H9 (cell line): ENCODE data around the gene DNASE1L2. TPM values are rescaled to one million over a fixed set of nuclear protein-coding genes. Genes with fewer than 3 reads are reported as not detected.

Experiments used
- DNase-seq: peaks from one replicate; pipeline ENCODE4 v3.0.0-alpha.2; 2017
- H2AFZ ChIP-seq: one replicate; pipeline ENCODE4 v1.6.1; 2013; ENCODE audit warnings: mild to moderate bottlenecking, low read length, control low read depth, moderate library complexity
- H2AK5ac ChIP-seq: 2 replicates; pipeline ENCODE4 v1.6.1; 2013; ENCODE audit warnings: low read length, control low read depth, mixed read lengths; ENCODE audit not compliant: insufficient read length
- H2BK120ac ChIP-seq: one replicate; pipeline ENCODE4 v1.6.1; 2013; ENCODE audit warnings: low read depth, mild to moderate bottlenecking, low read length, control low read depth, inconsistent platforms; ENCODE audit not compliant: poor library complexity, severe bottlenecking
- H2BK12ac ChIP-seq: 2 replicates; pipeline ENCODE4 v1.6.1; 2013; ENCODE audit warnings: low read length, control low read depth, mixed read lengths, low read depth; ENCODE audit not compliant: insufficient read length
- H2BK15ac ChIP-seq: 2 replicates; pipeline ENCODE4 v1.6.1; 2013; ENCODE audit warnings: low read depth, low read length, control low read depth
- H2BK20ac ChIP-seq: one replicate; pipeline ENCODE4 v1.6.1; 2013; ENCODE audit warnings: low read depth, mild to moderate bottlenecking, low read length, control low read depth, inconsistent platforms; ENCODE audit not compliant: poor library complexity, severe bottlenecking
- H2BK5ac ChIP-seq: 2 replicates; pipeline ENCODE4 v1.6.1; 2013; ENCODE audit warnings: low read length, control low read depth, mixed read lengths; ENCODE audit not compliant: insufficient read length
- H3K14ac ChIP-seq: 2 replicates; pipeline ENCODE4 v1.6.1; 2013; ENCODE audit warnings: low read length, control low read depth; ENCODE audit not compliant: insufficient read depth
- H3K18ac ChIP-seq: 2 replicates; pipeline ENCODE4 v1.6.1; 2013; ENCODE audit warnings: low read depth, mild to moderate bottlenecking, mixed read lengths, low read length, control low read depth; ENCODE audit not compliant: insufficient read length
- H3K23ac ChIP-seq: 2 replicates; pipeline ENCODE4 v1.6.1; 2013; ENCODE audit warnings: low read length, control low read depth, mixed read lengths, low read depth; ENCODE audit not compliant: insufficient read length
- H3K23me2 ChIP-seq: 2 replicates; pipeline ENCODE4 v1.6.1; 2013; ENCODE audit warnings: low read depth, mild to moderate bottlenecking, mixed read lengths, low read length, control low read depth; ENCODE audit not compliant: insufficient read length, poor library complexity, severe bottlenecking
- H3K27ac ChIP-seq: 2 replicates; pipeline ENCODE4 v1.5.1; 2013; ENCODE audit warnings: low read length, control low read depth, mixed read lengths, low read depth; ENCODE audit not compliant: insufficient read length
- H3K27me3 ChIP-seq: 2 replicates; pipeline ENCODE4 v1.6.1; 2013; ENCODE audit warnings: low read length, control low read depth, inconsistent platforms; ENCODE audit not compliant: insufficient read depth
- H3K4ac ChIP-seq: 2 replicates; pipeline ENCODE4 v1.6.1; 2013; ENCODE audit warnings: low read depth, mild to moderate bottlenecking, control low read depth, inconsistent platforms, low read length, moderate library complexity
- H3K4me1 ChIP-seq: 2 replicates; pipeline ENCODE4 v1.6.1; 2013; ENCODE audit warnings: low read length, control low read depth, inconsistent platforms; ENCODE audit not compliant: insufficient read depth
- H3K4me2 ChIP-seq: 2 replicates; pipeline ENCODE4 v1.6.1; 2013; ENCODE audit warnings: low read length, control low read depth, mixed read lengths; ENCODE audit not compliant: insufficient read length, insufficient read depth
- H3K56ac ChIP-seq: 2 replicates; pipeline ENCODE4 v1.6.1; 2013; ENCODE audit warnings: low read depth, mild to moderate bottlenecking, mixed read lengths, low read length, control low read depth; ENCODE audit not compliant: insufficient read length
- H3K79me1 ChIP-seq: 2 replicates; pipeline ENCODE4 v1.6.1; 2013; ENCODE audit warnings: low read depth, mild to moderate bottlenecking, moderate library complexity, low read length, control low read depth, inconsistent platforms; ENCODE audit not compliant: insufficient read depth, poor library complexity, severe bottlenecking
- H3K79me2 ChIP-seq: 2 replicates; pipeline ENCODE4 v1.6.1; 2013; ENCODE audit warnings: low read length, control low read depth, inconsistent platforms; ENCODE audit not compliant: insufficient read depth
- H3K9ac ChIP-seq: 2 replicates; pipeline ENCODE4 v1.6.1; 2013; ENCODE audit warnings: low read length, control low read depth, mixed read lengths; ENCODE audit not compliant: insufficient read length; ENCODE audit errors: extremely low read depth
- H3K9me3 ChIP-seq: one replicate; pipeline ENCODE4 v1.6.1; 2013; ENCODE audit warnings: low read depth, low read length, inconsistent platforms; ENCODE audit not compliant: control insufficient read depth
- H3T11ph ChIP-seq: one replicate; pipeline ENCODE4 v1.6.1; 2013; ENCODE audit warnings: mild to moderate bottlenecking, low read length, control low read depth, inconsistent platforms
- H4K20me1 ChIP-seq: one replicate; pipeline ENCODE4 v1.6.1; 2013; ENCODE audit not compliant: control insufficient read depth, insufficient read length, insufficient read depth
- H4K5ac ChIP-seq: 2 replicates; pipeline ENCODE4 v1.6.1; 2013; ENCODE audit warnings: low read depth, mild to moderate bottlenecking, mixed read lengths, low read length, control low read depth; ENCODE audit not compliant: insufficient read length
- H4K8ac ChIP-seq: replicated peaks from 2 replicates; pipeline ENCODE4 v1.6.1; 2013; ENCODE audit warnings: low read length, control low read depth, mixed read lengths, low read depth; ENCODE audit not compliant: insufficient read length
- H4K91ac ChIP-seq: 2 replicates; pipeline ENCODE4 v1.6.1; 2013; ENCODE audit warnings: low read depth, mild to moderate bottlenecking, moderate library complexity, mixed read lengths, low read length, control low read depth; ENCODE audit not compliant: insufficient read length
- H3K27ac Mint-ChIP-seq, 3 experiments: 2 replicates in 2 of 3; 3 replicates in 1 of 3; pipeline ENCODE4 v1.8.0; 2020 to 2021; ENCODE audit warnings: mixed read lengths in 3 of 3, mild to moderate bottlenecking in 1 of 3, moderate library complexity in 1 of 3
- H3K27me3 Mint-ChIP-seq: 2 replicates; pipeline ENCODE4 v1.8.0; 2021; ENCODE audit warnings: low read depth, mild to moderate bottlenecking, moderate library complexity, mixed read lengths
- H3K36me3 Mint-ChIP-seq, 3 experiments: 2 replicates in 2 of 3; 3 replicates in 1 of 3; pipeline ENCODE4 v1.8.0; 2020 to 2021; ENCODE audit warnings: low read depth in 3 of 3, mixed read lengths in 3 of 3; ENCODE audit not compliant: insufficient read depth in 1 of 3
- H3K4me1 Mint-ChIP-seq, 2 experiments: 2 replicates each; pipeline ENCODE4 v1.8.0; 2020; ENCODE audit warnings: mixed read lengths in 2 of 2
- H3K4me3 Mint-ChIP-seq, 2 experiments: 2 replicates in 1 of 2; 3 replicates in 1 of 2; pipeline ENCODE4 v1.8.0; 2020 to 2021; ENCODE audit warnings: mild to moderate bottlenecking in 2 of 2, mixed read lengths in 2 of 2, moderate library complexity in 1 of 2
- H3K9me3 Mint-ChIP-seq, 2 experiments: 2 replicates in 1 of 2; 3 replicates in 1 of 2; pipeline ENCODE4 v1.8.0; 2020; ENCODE audit warnings: mild to moderate bottlenecking in 2 of 2, mixed read lengths in 2 of 2, moderate library complexity in 1 of 2
- CTCF ChIP-seq: fragments of 200-600 bp; sonication (generic); conservative IDR thresholded peaks from 3 replicates; pipeline ENCODE4 v1.8.0; 2021; ENCODE audit warnings: antibody characterized with exemption, mild to moderate bottlenecking
- WGBS: extraction: QIAGEN DNeasy Blood & Tissue Kit; methylation state at CpG from one replicate; pipeline ENCODE4 v1.1.7; 2013; ENCODE audit warnings: missing lambda C conversion rate, low lambda C conversion rate, mixed read lengths; ENCODE audit not compliant: insufficient read length; ENCODE audit errors: extremely low coverage; 5-methylcytosine and 5-hydroxymethylcytosine counted together
- total RNA-seq: library from RNA; stranded (reverse); gene quantifications from 2 replicates; pipeline ENCODE4 v1.2.1, GENCODE V29; 2021

DNASE1L2 gene
- total RNA-seq, 1 experiment from 2014 or later = 2.5 TPM

GRCh38 chr16:2253293-2253692 lies 17.0 kb downstream of the DNASE1L2 start:
- H2BK5ac ChIP-seq = no peak overlapping the region
- Mint-ChIP-seq H3K4me1 (peaks cover 13 to 20% of the 10 kb centered on the region in 2 experiments), H3K36me3 (peaks cover 45 to 70% (median 61%) of the 10 kb centered on the region in 3 experiments), H3K9me3 (no peaks in the 10 kb centered on the region), H3K4me3 (peak overlapping the region in 1 of 2 experiments; percentile 68; a peak in 3 of 5 replicates), H3K27me3 (no peaks in the 10 kb centered on the region), H3K27ac (peak overlapping the region in 2 of 3 experiments; percentile 62 to 87; a peak in 5 of 7 replicates)
- no peaks in the 10 kb centered on the region for H3K27me3 ChIP-seq
- H3K4me2 ChIP-seq = no peak overlapping the region
- no peak overlapping the region for H3K4ac ChIP-seq
- DNase-seq = peak; percentile 26
- no peak overlapping the region for H4K8ac ChIP-seq
- no peaks in the 10 kb centered on the region for H3K9me3 ChIP-seq
- H2BK12ac ChIP-seq = no peak overlapping the region
- no peak overlapping the region for H2BK15ac ChIP-seq
- no peak overlapping the region for H3K9ac ChIP-seq
- no peaks in the 10 kb centered on the region; the same call in 1 of the 2 replicates for H3K79me2 ChIP-seq
- no peak overlapping the region for H3K56ac ChIP-seq
- H4K5ac ChIP-seq = no peak overlapping the region
- H2BK120ac ChIP-seq = no peak overlapping the region
- WGBS = no CpG with 5 or more reads among the region's 11 CpGs
- peaks cover 4% of the 10 kb centered on the region for H3K23me2 ChIP-seq
- no peaks in the 10 kb centered on the region for H3K79me1 ChIP-seq
- no peak for TF ChIP-seq CTCF
- no peak overlapping the region for H3K18ac ChIP-seq
- no peak overlapping the region for H3T11ph ChIP-seq
- H2BK20ac ChIP-seq = no peak overlapping the region
- no peak overlapping the region for H2AK5ac ChIP-seq
- no peak overlapping the region for H2AFZ ChIP-seq
- no peak overlapping the region for H4K91ac ChIP-seq
- H3K23ac ChIP-seq = no peak overlapping the region
- H3K14ac ChIP-seq = no peak overlapping the region
- H3K4me1 ChIP-seq = no peaks in the 10 kb centered on the region
- H3K27ac ChIP-seq = no peak overlapping the region
- H4K20me1 ChIP-seq = peaks cover 2% of the 10 kb centered on the region
